Astrocyte of the cerebellum (primary cell): ENCODE results near the gene SSR4.

Experiments used
- DNase-seq: peaks from one replicate; pipeline ENCODE4 v3.0.0-alpha.2; 2011; ENCODE audit warnings: low read depth
- H3K4me3 ChIP-seq: 2 replicates; pipeline ENCODE4 v1.5.1; 2011; ENCODE audit warnings: mild to moderate bottlenecking, low read depth, low read length, moderate library complexity
- in situ Hi-C: cut with HindIII; loops from 2 replicates; pipeline ENCODE4 v1.10.0; 2017; ENCODE audit warnings: low sequenced_read_pairs
- TF ChIP-seq, protein P1 (sequence below): IDR thresholded peaks from 2 replicates; pipeline ENCODE4 v1.5.1; 2012; ENCODE audit warnings: low read length, low read depth, moderate library complexity, mild to moderate bottlenecking; ENCODE audit errors: missing control alignments

Gene SSR4

DNA sequence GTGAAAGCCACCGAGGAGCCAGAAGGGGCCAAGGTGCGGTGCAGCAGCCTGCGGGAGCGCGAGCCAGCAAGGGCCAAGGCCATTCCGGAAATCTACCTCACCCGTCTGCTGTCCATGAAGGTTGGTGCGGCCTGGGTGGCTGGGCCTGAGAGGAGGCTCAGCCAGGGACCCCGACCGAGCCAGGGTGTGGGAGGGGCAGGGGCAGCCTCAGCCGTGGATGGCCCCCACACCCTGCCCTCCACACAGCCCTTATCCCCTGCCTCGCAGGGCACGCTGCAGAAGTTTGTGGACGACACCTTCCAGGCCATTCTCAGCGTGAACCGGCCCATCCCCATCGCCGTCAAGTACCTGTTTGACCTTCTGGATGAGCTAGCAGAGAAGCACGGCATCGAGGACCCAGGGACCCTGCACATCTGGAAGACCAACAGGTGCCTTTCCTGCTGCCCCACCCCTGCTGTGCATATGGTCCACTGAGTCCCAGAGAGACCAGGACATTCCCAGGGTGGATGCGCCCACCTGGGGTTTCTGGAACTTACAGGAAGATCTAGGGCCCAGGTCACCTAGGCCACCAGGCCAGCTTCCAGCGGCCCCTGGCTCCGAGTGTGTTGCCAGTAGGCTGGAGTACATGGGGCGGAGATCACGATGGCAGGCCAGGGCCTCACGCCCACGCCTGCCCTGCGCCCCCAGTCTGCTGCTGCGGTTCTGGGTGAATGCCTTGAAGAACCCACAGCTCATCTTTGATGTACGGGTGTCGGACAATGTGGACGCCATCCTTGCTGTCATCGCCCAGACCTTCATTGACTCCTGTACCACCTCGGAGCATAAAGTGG is 17.0 kb upstream of the SSR4 start:
- H3K4me3 ChIP-seq = no peak overlapping the region
- DNase-seq = no peak
- in situ Hi-C loops = no loop called here
- TF ChIP-seq, protein P1, sequence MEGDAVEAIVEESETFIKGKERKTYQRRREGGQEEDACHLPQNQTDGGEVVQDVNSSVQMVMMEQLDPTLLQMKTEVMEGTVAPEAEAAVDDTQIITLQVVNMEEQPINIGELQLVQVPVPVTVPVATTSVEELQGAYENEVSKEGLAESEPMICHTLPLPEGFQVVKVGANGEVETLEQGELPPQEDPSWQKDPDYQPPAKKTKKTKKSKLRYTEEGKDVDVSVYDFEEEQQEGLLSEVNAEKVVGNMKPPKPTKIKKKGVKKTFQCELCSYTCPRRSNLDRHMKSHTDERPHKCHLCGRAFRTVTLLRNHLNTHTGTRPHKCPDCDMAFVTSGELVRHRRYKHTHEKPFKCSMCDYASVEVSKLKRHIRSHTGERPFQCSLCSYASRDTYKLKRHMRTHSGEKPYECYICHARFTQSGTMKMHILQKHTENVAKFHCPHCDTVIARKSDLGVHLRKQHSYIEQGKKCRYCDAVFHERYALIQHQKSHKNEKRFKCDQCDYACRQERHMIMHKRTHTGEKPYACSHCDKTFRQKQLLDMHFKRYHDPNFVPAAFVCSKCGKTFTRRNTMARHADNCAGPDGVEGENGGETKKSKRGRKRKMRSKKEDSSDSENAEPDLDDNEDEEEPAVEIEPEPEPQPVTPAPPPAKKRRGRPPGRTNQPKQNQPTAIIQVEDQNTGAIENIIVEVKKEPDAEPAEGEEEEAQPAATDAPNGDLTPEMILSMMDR = no peak

DNA sequence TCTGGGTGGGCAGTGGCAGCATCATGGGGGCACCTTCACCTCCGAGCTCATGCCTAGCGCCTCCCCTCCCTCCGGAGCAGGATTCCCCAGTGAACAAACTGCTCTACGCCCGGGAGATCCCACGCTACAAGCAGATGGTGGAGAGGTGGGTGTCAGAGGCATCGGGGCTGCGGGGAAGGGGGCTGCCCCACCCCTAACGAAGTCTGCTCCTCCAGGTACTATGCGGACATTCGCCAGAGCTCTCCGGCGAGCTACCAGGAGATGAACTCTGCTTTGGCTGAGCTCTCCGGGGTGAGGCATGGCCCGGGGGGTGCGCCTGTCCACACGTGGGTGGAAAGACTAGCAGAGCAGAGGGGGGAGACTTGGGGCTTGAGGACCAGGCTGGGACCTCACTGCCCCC is 16.3 kb upstream of the SSR4 start:
- no peak overlapping the region for H3K4me3 ChIP-seq
- no peak for DNase-seq
- TF ChIP-seq, protein P1 = no peak
- in situ Hi-C loops = no loop called here

DNA sequence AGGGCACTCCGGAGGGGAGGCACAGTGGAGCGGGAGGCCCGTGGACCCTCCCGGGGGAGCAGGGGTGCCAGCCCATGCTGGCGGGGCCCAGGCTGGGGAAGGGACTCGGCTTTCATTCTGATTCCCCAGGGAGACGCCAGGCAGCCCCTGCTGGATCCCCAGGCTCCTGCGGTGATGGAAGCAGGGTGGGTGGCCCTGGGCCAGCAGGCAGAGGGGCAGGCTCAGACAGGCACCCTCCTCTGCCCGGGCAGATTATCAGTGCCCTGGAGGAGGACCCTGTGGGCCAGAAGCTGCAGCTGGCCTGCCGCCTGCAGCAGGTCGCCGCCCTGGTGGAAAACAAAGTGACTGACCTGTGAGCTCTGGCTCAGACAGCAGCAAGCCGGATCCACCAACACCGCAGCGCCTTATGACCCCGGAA is 15.8 kb upstream of the SSR4 start:
- H3K4me3 ChIP-seq = no peak overlapping the region
- in situ Hi-C loops = no loop called here
- no peak for DNase-seq
- TF ChIP-seq, protein P1 = no peak

DNA sequence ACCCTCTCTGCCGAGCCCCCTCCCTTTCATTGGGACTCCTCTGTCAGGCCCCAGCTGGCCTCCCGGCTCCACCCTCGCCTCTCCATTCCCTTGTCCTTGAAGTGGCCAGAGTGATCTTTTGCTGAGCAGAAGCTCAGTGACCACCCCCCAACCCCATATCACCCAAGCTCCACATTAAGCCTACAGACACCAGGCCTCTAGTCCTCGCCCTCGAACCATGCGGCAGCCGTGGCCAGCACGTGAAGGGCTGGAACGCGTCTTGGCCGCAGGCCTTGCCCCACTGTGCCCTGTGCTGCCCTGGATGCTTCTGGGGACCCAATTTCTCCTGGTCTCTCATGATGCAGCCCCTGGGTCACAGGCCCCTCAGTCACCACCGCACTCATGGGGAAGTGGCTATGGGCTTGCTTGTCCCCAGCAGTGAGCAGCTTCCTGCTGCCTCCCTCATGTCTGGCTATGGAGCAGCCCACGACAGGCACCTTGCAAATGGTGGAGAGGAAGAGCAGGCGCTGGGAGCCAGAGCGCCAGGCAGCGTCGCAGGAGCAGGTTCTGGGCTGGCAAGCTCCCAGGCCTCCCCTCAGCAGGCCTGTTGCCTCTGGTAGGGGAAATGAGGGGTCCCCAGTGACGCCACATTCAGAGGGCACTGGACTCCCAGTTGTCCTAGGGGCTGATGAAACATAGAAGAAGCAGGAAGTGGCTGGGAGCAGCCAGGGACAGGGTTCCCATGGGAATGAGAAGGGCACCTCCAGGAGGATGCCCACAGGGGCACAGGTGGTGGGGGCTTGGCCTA is 14.4 kb upstream of the SSR4 start:
- TF ChIP-seq, protein P1 = no peak
- in situ Hi-C loops = no loop called here
- H3K4me3 ChIP-seq = no peak overlapping the region
- DNase-seq = no peak

DNA sequence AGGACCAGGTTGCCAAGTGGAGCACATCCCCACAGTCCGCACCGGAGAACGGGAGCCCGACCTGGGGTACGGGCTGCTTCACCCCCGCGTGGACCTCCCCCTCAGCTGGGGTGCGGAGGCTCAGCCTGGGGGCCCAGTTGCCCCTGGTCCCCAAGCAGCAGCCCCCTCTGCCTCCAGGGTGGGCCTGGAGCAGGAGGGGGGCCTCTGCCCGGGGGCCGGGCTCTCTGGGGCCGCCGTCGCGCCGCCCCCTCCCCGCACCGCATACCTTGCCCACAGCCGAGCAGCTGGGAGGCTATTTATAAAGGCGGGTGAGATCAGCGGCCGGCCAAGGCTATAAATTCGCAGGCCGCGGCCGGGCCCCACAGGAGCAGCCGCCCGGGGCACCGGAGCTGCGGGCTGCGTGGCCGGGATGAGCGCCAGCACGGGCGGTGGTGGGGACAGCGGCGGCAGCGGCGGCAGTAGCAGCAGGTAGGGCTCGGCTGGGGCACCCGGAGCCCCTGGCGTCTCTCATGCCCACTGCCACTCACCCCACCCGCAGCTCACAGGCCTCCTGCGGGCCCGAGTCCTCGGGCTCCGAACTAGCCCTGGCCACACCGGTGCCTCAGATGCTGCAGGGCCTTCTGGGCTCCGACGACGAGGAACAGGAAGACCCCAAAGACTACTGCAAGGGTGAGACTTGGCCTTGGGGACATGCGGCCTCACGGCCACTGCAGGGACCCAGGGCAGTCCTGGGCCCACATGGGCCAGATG is 13.6 kb upstream of the SSR4 start, which contains the start of gene SRPK3:
Gene SRPK3 (plus strand): TSS at position 364 of the 750 bp plus-strand sequence. CDS start 46 bp downstream, at position 410.
- DNase-seq = no peak
- H3K4me3 ChIP-seq = no peak within 1 kb of the TSS

More for the DNA sequence above, 13.6 kb upstream of the SSR4 start, which contains the start of gene SRPK3:
- TF ChIP-seq, protein P1 = no peak
- in situ Hi-C loops = no loop called here
